K562 (cell line): ENCODE results near the gene CYP2R1. TPM values are rescaled to one million over a fixed set of nuclear protein-coding genes. Genes with fewer than 3 reads are reported as not detected.

Source experiments
- ATAC-seq: fragments of 200-7000 bp; cut with Tn5 transposase; 3 replicates; pipeline ENCODE4 v1.9.1; 2020; ENCODE audit warnings: moderate library complexity
- BruUV-seq: library from RNA; stranded (reverse); fragments of 400-500 nt; replicated peaks from 2 replicates; lab custom pipeline; 2021; lab: Mats Ljungman, UMichigan
- CTCF ChIA-PET: fragments of 300-600 bp; formaldehyde crosslinking; extraction: SDS; loops from one replicate; lab custom pipeline; 2021; ENCODE audit warnings: low intra/inter-chr PET ratio; lab: Yijun Ruan, JAX
- POLR2A ChIA-PET: fragments of 300-600, 350-650 bp; sonication (Branson Sonifier 250); formaldehyde crosslinking; extraction: SDS; loops from one replicate; lab custom pipeline; 2021; ENCODE audit warnings: antibody characterized with exemption, inconsistent platforms; lab: Yijun Ruan, JAX
- DNase-seq, 4 experiments: peaks; one replicate each; pipeline versions ENCODE4 v3.0.0 to v3.0.0-alpha.2; 2011 to 2018; ENCODE audit warnings: low spot score in 3 of 4, mixed read lengths in 3 of 4; ENCODE audit errors: extremely low read depth in 1 of 4
- FAIRE-seq: peaks from 2 replicates; lab custom pipeline; 2011; peaks lifted over from hg19 to GRCh38; lab: Jason Lieb, UNC
- H2AFZ ChIP-seq: 2 replicates; pipeline ENCODE4 v1.6.0; 2011; ENCODE audit warnings: low read depth, low read length, control low read depth, inconsistent platforms
- H3K27ac ChIP-seq: fragments of 200-600 bp; 3 replicates; pipeline ENCODE4 v1.8.0; 2011; ENCODE audit warnings: low read depth, mild to moderate bottlenecking, control low read depth, inconsistent platforms, low read length, moderate library complexity, mixed read lengths; ENCODE audit errors: extremely low read depth
- H3K27me3 ChIP-seq, 2 experiments: fragments of 300-600 bp in 1 of 2; 2 replicates in 1 of 2; 3 replicates in 1 of 2; pipeline versions ENCODE4 v1.6.0 to v1.8.0; 2011; ENCODE audit warnings: inconsistent platforms in 2 of 2, low read length in 2 of 2, mild to moderate bottlenecking in 1 of 2, mixed read lengths in 1 of 2, moderate library complexity in 1 of 2; ENCODE audit not compliant: control insufficient read depth in 2 of 2, insufficient read depth in 2 of 2
- H3K36me3 ChIP-seq: fragments of 300-600 bp; 3 replicates; pipeline ENCODE4 v1.8.0; 2011; ENCODE audit warnings: mild to moderate bottlenecking, low read length, inconsistent platforms; ENCODE audit not compliant: control insufficient read depth, insufficient read depth
- H3K4me1 ChIP-seq, 2 experiments: fragments of 200-600 bp in 1 of 2; replicated peaks in 1 of 2; 2 replicates in 1 of 2; 3 replicates in 1 of 2; pipeline versions ENCODE4 v1.5.1 to v1.8.0; 2011; ENCODE audit warnings: inconsistent platforms in 2 of 2, low read length in 2 of 2, mild to moderate bottlenecking in 1 of 2, mixed read lengths in 1 of 2, moderate library complexity in 1 of 2; ENCODE audit not compliant: control insufficient read depth in 2 of 2, insufficient read depth in 2 of 2
- H3K4me2 ChIP-seq: 2 replicates; pipeline ENCODE4 v1.6.1; 2011; ENCODE audit warnings: low read length, control low read depth, inconsistent platforms, mixed read lengths; ENCODE audit not compliant: insufficient read depth
- H3K4me3 ChIP-seq: fragments of 200-600 bp; sonication (generic), shearing (Covaris generic); 2 replicates; pipeline ENCODE4 v1.5.1; 2016; ENCODE audit warnings: control low read depth, inconsistent platforms
- H3K79me2 ChIP-seq: fragments of 200-600 bp; 3 replicates; pipeline ENCODE4 v1.8.0; 2011; ENCODE audit warnings: low read length, inconsistent platforms; ENCODE audit not compliant: control insufficient read depth, insufficient read depth
- H3K9ac ChIP-seq, 2 experiments: 2 replicates each; pipeline versions ENCODE4 v1.6.0 to v1.6.1; 2011; ENCODE audit warnings: low read depth in 2 of 2, low read length in 2 of 2, control low read depth in 1 of 2, inconsistent platforms in 1 of 2, mild to moderate bottlenecking in 1 of 2, mixed read lengths in 1 of 2; ENCODE audit not compliant: insufficient read depth in 1 of 2
- H3K9me1 ChIP-seq: one replicate; pipeline ENCODE4 v1.6.0; 2011; ENCODE audit warnings: inconsistent platforms, mild to moderate bottlenecking, low read length, moderate library complexity; ENCODE audit not compliant: control insufficient read depth, insufficient read depth
- H3K9me3 ChIP-seq: replicated peaks from 2 replicates; pipeline ENCODE4 v1.5.1; 2011; ENCODE audit warnings: low read depth, low read length, inconsistent platforms; ENCODE audit not compliant: control insufficient read depth, insufficient read depth
- H4K20me1 ChIP-seq: replicated peaks from 2 replicates; pipeline ENCODE4 v1.6.1; 2011; ENCODE audit warnings: low read length, inconsistent platforms, mixed read lengths; ENCODE audit not compliant: control insufficient read depth, insufficient read depth
- FOXK1 ChIP-seq: sonication (generic); formaldehyde crosslinking; IDR thresholded peaks from 2 replicates; pipeline ENCODE4 v1.8.0; 2022; ENCODE audit warnings: missing genetic modification reagents, mild to moderate bottlenecking, borderline replicate concordance
- WGBS: fragments of 100-300 bp; shearing (Covaris generic); methylation state at CpG from one replicate; pipeline ENCODE4 v1.1.6; 2016; ENCODE audit warnings: low coverage, mixed read lengths; ENCODE audit not compliant: insufficient coverage; ENCODE audit errors: missing lambda C conversion rate; 5-methylcytosine and 5-hydroxymethylcytosine counted together
- in situ Hi-C: fragments of 300-500 bp; cut with MboI; formaldehyde crosslinking; loops from 4 replicates; pipeline ENCODE4 v1.15.0; 2018; ENCODE audit warnings: inconsistent platforms, mixed read lengths
- intact Hi-C: fragments of 100-400 bp; cut with micrococcal nuclease; formaldehyde crosslinking; loops from 2 replicates; pipeline ENCODE4 v1.14.2; 2022
- polyA plus RNA-seq, 8 experiments: library from polyadenylated mRNA; depleted of rRNA in 4 of 8; stranded (reverse) in 5 of 8; unstranded in 3 of 8; fragments of >200 nt; fragmentation: Nextera tagmentation in 2 of 8; fragmentation: Illumina TruSeq in 1 of 8; extraction: Ambion mirVana in 2 of 8; extraction: Trizol in 1 of 8; gene quantifications; 2 replicates each; pipeline versions ENCODE4 v1.2.1 to v1.2.3, GENCODE V29; 2011 to 2014; ENCODE audit warnings: inconsistent platforms in 1 of 8, missing spikeins in 1 of 8
- total RNA-seq, 7 experiments: library from RNA; depleted of rRNA in 6 of 7; stranded (reverse); fragments of >200 nt in 6 of 7; fragmentation: Illumina TruSeq in 2 of 7; extraction: Trizol in 2 of 7; gene quantifications; 2 replicates each; pipeline versions ENCODE4 v1.2.1 to v1.2.3, GENCODE V29; 2011 to 2021; ENCODE audit warnings: low replicate concordance in 1 of 7
- TF ChIP-seq, protein P1 (sequence below): sonication (generic); formaldehyde crosslinking; IDR thresholded peaks from 2 replicates; pipeline ENCODE4 v1.8.1; 2023; ENCODE audit warnings: mild to moderate bottlenecking, missing genetic modification reagents

Gene CYP2R1
- total and polyA plus RNA-seq, 9 of the 15 experiments (the other 6 are each of a cell fraction or from before 2014, with no cell fraction given): 19.4 to 40.5 (median 29.4) TPM

DNA sequence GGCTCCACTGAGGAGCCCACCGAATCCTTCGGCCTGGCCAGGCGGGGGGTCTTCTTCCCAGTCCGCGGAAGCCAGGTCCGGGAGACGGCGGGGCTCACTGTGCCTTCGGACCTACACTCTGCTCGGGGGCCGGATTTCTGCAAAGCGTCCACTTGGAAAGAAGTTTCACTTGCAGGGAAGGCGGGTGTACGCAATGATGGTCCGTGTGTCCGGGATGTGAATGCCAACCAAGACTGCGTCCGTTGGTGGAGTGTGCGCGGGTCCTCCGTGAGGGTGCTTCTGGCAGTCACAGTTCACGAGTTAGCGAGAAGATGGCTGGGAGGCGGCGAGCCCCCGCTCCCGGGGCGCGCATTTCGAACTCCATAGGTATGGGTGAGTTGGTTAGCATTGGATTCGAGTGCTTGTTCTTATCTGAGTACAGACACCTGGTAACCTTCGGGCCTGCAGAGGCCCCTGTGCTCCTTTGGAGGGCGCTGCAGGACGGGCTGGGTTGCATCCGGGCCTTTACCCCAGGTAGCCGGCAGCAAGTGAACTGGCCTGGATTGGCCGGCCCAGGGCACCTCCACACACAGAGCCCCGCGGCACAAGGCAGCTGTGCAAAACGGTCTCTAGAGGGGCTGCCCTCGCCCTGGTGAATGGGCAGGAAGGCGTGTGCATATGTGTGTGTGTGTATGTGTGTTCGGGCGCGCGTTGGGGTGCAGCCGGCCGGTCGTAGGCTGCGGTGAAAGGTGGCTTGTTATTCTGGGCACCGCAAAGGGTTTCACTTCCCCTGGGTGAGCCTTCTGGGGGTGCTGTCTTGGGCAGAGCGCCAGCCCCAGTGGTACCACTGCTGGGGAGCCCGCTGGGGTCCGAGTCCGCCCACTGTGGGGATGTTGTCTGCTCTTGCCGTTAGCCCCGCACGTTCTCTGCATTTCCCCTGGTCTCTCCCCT is 13.3 kb upstream of the CYP2R1 start:
- H3K4me1 ChIP-seq: peaks cover 0 to 12% of the 10 kb centered on the region in 2 experiments; a peak in 3 of 5 replicates
- no peak overlapping the region for H3K4me3 ChIP-seq
- FAIRE-seq (no peak), ATAC-seq (no peak), DNase-seq (no peak)
- no peaks in the 10 kb centered on the region for H4K20me1 ChIP-seq
- intact Hi-C loops (loop anchor here (5.0 kb wide), 2 partner anchors 263 to 283 kb away; partner anchors contain the start of gene PDE3B), in situ Hi-C loops (loop anchor here (10.0 kb wide), 1 partner anchor 611 kb away; no protein-coding TSS in a partner anchor)
- H3K79me2 ChIP-seq: no peaks in the 10 kb centered on the region
- 83% methylated on average over 21 of the region's 58 CpGs for WGBS
- no peaks in the 10 kb centered on the region for H3K36me3 ChIP-seq
- H3K27ac ChIP-seq: no peak overlapping the region
- H3K27me3 ChIP-seq: no peaks in the 10 kb centered on the region
- no peak overlapping the region for H2AFZ ChIP-seq
- TF ChIP-seq FOXK1 (CRISPR knock-in tag): no peak
- TF ChIP-seq, protein P1, sequence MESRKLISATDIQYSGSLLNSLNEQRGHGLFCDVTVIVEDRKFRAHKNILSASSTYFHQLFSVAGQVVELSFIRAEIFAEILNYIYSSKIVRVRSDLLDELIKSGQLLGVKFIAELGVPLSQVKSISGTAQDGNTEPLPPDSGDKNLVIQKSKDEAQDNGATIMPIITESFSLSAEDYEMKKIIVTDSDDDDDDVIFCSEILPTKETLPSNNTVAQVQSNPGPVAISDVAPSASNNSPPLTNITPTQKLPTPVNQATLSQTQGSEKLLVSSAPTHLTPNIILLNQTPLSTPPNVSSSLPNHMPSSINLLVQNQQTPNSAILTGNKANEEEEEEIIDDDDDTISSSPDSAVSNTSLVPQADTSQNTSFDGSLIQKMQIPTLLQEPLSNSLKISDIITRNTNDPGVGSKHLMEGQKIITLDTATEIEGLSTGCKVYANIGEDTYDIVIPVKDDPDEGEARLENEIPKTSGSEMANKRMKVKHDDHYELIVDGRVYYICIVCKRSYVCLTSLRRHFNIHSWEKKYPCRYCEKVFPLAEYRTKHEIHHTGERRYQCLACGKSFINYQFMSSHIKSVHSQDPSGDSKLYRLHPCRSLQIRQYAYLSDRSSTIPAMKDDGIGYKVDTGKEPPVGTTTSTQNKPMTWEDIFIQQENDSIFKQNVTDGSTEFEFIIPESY (CRISPR knock-in tag): peak; percentile 25; the same call in 1 of the 2 replicates
- H3K9me1 ChIP-seq: no peaks in the 10 kb centered on the region
- no peak overlapping the region; a peak in 1 of 4 replicates for H3K9ac ChIP-seq
- BruUV-seq: no TSS peak
- POLR2A ChIA-PET: interaction anchor here (1.8 kb wide), 1 partner anchor 14 kb away, joined by 5 read pairs; the partner anchor contains the start of gene CYP2R1
- no peak overlapping the region for H3K4me2 ChIP-seq
- H3K9me3 ChIP-seq: no peaks in the 10 kb centered on the region
- CTCF ChIA-PET: no interaction called here
